Caco-2 (cell line): ENCODE measurements around the gene GREM1. TPM values are rescaled to one million over a fixed set of nuclear protein-coding genes. Genes with fewer than 3 reads are reported as not detected.

Experiments used
- BruUV-seq: library from RNA; stranded (reverse); fragments of 400-500 nt; replicated peaks from 2 replicates; lab custom pipeline; 2021; lab: Mats Ljungman, UMichigan
- CTCF ChIA-PET: fragments of 300-600 bp; sonication (Branson Sonifier 250); formaldehyde crosslinking; loops from one replicate; lab custom pipeline; 2022; ENCODE audit warnings: antibody characterized with exemption; lab: Charles Lee
- POLR2A ChIA-PET: fragments of 300-600 bp; sonication (Branson Sonifier 250); formaldehyde crosslinking; loops from one replicate; lab custom pipeline; 2022; ENCODE audit warnings: antibody characterized with exemption; lab: Charles Lee
- DNase-seq, 2 experiments: peaks; one replicate each; pipeline versions ENCODE4 v3.0.0 to v3.0.0-alpha.2; 2020 to 2022
- H3K27me3 ChIP-seq: replicated peaks from 2 replicates; pipeline ENCODE4 v1.6.0; 2011; ENCODE audit warnings: low read length; ENCODE audit not compliant: control insufficient read depth, insufficient read depth
- H3K36me3 ChIP-seq: 2 replicates; pipeline ENCODE4 v1.5.1; 2011; ENCODE audit warnings: low read length; ENCODE audit not compliant: control insufficient read depth, insufficient read depth
- H3K4me1 ChIP-seq: fragments of 250-450 bp; sonication (Bioruptor Pico); 2 replicates; pipeline ENCODE4 v1.5.1; 2020; ENCODE audit warnings: mild to moderate bottlenecking
- H3K4me3 ChIP-seq: 2 replicates; pipeline ENCODE4 v1.5.1; 2011; ENCODE audit warnings: low read depth, mild to moderate bottlenecking, control low read depth, low read length
- H3K9me3 ChIP-seq: fragments of 250-450 bp; sonication (Bioruptor Pico); 2 replicates; pipeline ENCODE4 v1.5.1; 2020; ENCODE audit warnings: mild to moderate bottlenecking, moderate library complexity
- H3K27ac Mint-ChIP-seq: one replicate; pipeline ENCODE4 v1.8.0; 2022; ENCODE audit warnings: mixed read lengths; ENCODE audit not compliant: unreplicated experiment
- H3K27me3 Mint-ChIP-seq: one replicate; pipeline ENCODE4 v1.8.0; 2022; ENCODE audit warnings: mixed read lengths; ENCODE audit not compliant: insufficient read depth, unreplicated experiment
- H3K36me3 Mint-ChIP-seq: one replicate; pipeline ENCODE4 v1.8.0; 2022; ENCODE audit warnings: mild to moderate bottlenecking, mixed read lengths; ENCODE audit not compliant: insufficient read depth, unreplicated experiment
- H3K4me1 Mint-ChIP-seq: one replicate; pipeline ENCODE4 v1.8.0; 2022; ENCODE audit warnings: low read depth, mixed read lengths; ENCODE audit not compliant: unreplicated experiment
- H3K4me3 Mint-ChIP-seq: one replicate; pipeline ENCODE4 v1.8.0; 2022; ENCODE audit warnings: mild to moderate bottlenecking, moderate library complexity, mixed read lengths; ENCODE audit not compliant: unreplicated experiment
- H3K9me3 Mint-ChIP-seq: one replicate; pipeline ENCODE4 v1.8.0; 2022; ENCODE audit warnings: mixed read lengths; ENCODE audit not compliant: unreplicated experiment
- CTCF ChIP-seq, 2 experiments: fragments of 200-600 bp in 1 of 2; IDR thresholded peaks; 1 replicate in 1 of 2; 2 replicates in 1 of 2; pipeline versions ENCODE4 v1.5.1 to v1.8.0; 2011 to 2022; ENCODE audit warnings: antibody characterized with exemption in 1 of 2, control low read depth in 1 of 2, inconsistent platforms in 1 of 2, low read depth in 1 of 2, low read length in 1 of 2, mild to moderate bottlenecking in 1 of 2, moderate library complexity in 1 of 2; ENCODE audit not compliant: insufficient read depth in 1 of 2, severe bottlenecking in 1 of 2, unreplicated experiment in 1 of 2
- intact Hi-C: fragments of 100-400 bp; cut with micrococcal nuclease; formaldehyde crosslinking; loops from one replicate; pipeline ENCODE4 v1.10.0; 2022; ENCODE audit not compliant: unreplicated experiment
- total RNA-seq: library from RNA; stranded (reverse); gene quantifications from 2 replicates; pipeline ENCODE4 v1.2.3, GENCODE V29; 2022

GREM1 gene
- total RNA-seq, 1 experiment from 2014 or later: 0.54 TPM

- Mint-ChIP-seq H3K4me1 (no peaks in the 10 kb centered on the region), H3K9me3 (no peaks in the 10 kb centered on the region), H3K27ac (no peak overlapping the region), H3K27me3 (peaks cover 5% of the 10 kb centered on the region), H3K36me3 (no peaks in the 10 kb centered on the region), H3K4me3 (no peak overlapping the region)
- no peak overlapping the region for H3K4me3 ChIP-seq
- POLR2A ChIA-PET: no interaction called here
- no peak for TF ChIP-seq CTCF (IDR thresholded peaks at IDR 0.05; ENCODE audit: insufficient read depth in 1 of 2, low read depth in 1 of 2, low read length in 1 of 2, severe bottlenecking in 1 of 2, unreplicated experiment in 1 of 2)
- no peak for DNase-seq
- H3K4me1 ChIP-seq: no peaks in the 10 kb centered on the region
- H3K36me3 ChIP-seq: no peaks in the 10 kb centered on the region
- CTCF ChIA-PET: no interaction called here
- intact Hi-C loops: loop anchor here (10.0 kb wide), 1 partner anchor 57 kb away; no protein-coding TSS in a partner anchor
- no TSS peak for BruUV-seq
- H3K27me3 ChIP-seq: no peaks in the 10 kb centered on the region
- H3K9me3 ChIP-seq: no peaks in the 10 kb centered on the region
These were observed 30.1 kb downstream of the GREM1 start for GRCh38 chr15:32747921-32748342.

GRCh38 chr15:32750979-32751378, 33.2 kb downstream of the GREM1 start:
- no peak for DNase-seq
- Histone ChIP-seq H3K4me1 (no peaks in the 10 kb centered on the region), H3K4me3 (no peak overlapping the region), H3K9me3 (no peaks in the 10 kb centered on the region), H3K36me3 (no peaks in the 10 kb centered on the region), H3K27me3 (no peaks in the 10 kb centered on the region)
- Mint-ChIP-seq H3K27me3 (peaks cover 7% of the 10 kb centered on the region), H3K4me1 (no peaks in the 10 kb centered on the region), H3K9me3 (no peaks in the 10 kb centered on the region), H3K36me3 (no peaks in the 10 kb centered on the region), H3K4me3 (no peak overlapping the region), H3K27ac (no peak overlapping the region)
- no TSS peak for BruUV-seq
- ChIA-PET CTCF (no interaction called here), POLR2A (no interaction called here)
- intact Hi-C loops: no loop called here
- no peak for TF ChIP-seq CTCF (IDR thresholded peaks at IDR 0.05; ENCODE audit: insufficient read depth in 1 of 2, low read depth in 1 of 2, low read length in 1 of 2, severe bottlenecking in 1 of 2, unreplicated experiment in 1 of 2)

GRCh38 chr15:32757426-32757825, 39.6 kb downstream of the GREM1 start:
- no TSS peak for BruUV-seq
- Mint-ChIP-seq H3K4me1 (no peaks in the 10 kb centered on the region), H3K27ac (no peak overlapping the region), H3K4me3 (no peak overlapping the region), H3K9me3 (no peaks in the 10 kb centered on the region), H3K36me3 (no peaks in the 10 kb centered on the region), H3K27me3 (peaks cover 22% of the 10 kb centered on the region)
- H3K36me3 ChIP-seq: no peaks in the 10 kb centered on the region
- ChIA-PET POLR2A (no interaction called here), CTCF (no interaction called here)
- H3K27me3 ChIP-seq: no peaks in the 10 kb centered on the region
- no peaks in the 10 kb centered on the region for H3K4me1 ChIP-seq
- intact Hi-C loops: no loop called here
- H3K4me3 ChIP-seq: no peak overlapping the region
- no peak for DNase-seq
- H3K9me3 ChIP-seq: no peaks in the 10 kb centered on the region
- no peak for TF ChIP-seq CTCF (IDR thresholded peaks at IDR 0.05; ENCODE audit: insufficient read depth in 1 of 2, low read depth in 1 of 2, low read length in 1 of 2, severe bottlenecking in 1 of 2, unreplicated experiment in 1 of 2)
